Ramos (cell line): ENCODE results near the gene MDH2.
"Not testable (repeated sequence)": the region's sequence is repeated elsewhere in the genome, so short reads cannot be mapped to it uniquely, and the experiment has no call there.

Experiments
- in situ Hi-C: fragments of 300-500 bp; cut with MboI; formaldehyde crosslinking; loops from one replicate; pipeline ENCODE4 v1.14.3; 2022; ENCODE audit warnings: low sequenced_read_pairs; ENCODE audit not compliant: unreplicated experiment

Gene MDH2

GRCh38 chr7:76101693-76102437 is 54.0 kb downstream of the MDH2 start:
- in situ Hi-C loops: not testable (repeated sequence)

- in situ Hi-C loops: not testable (repeated sequence)
Measured at GRCh38 chr7:76103788-76104187, 55.9 kb downstream of the MDH2 start.

DNA sequence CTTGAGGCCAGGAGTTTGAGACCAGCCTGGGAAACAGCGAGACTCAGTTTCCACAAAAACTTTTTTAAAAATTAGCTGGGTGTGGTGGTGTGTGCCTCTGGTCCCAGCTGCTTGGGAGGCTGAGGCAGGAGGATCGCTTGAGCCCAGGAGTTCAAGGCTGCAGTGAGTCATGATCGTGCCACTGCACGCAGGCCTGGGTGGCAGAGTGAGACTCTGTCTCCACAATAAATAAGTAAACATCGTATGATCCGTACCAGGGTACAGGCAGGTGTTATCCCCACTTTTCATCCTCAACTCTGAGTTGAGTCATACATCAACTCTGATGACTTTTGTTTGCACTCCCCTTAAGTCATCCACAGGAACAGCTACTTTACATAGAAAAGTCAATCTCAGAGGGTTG is 58.2 kb downstream of the MDH2 start:
- in situ Hi-C loops: not testable (repeated sequence)

DNA sequence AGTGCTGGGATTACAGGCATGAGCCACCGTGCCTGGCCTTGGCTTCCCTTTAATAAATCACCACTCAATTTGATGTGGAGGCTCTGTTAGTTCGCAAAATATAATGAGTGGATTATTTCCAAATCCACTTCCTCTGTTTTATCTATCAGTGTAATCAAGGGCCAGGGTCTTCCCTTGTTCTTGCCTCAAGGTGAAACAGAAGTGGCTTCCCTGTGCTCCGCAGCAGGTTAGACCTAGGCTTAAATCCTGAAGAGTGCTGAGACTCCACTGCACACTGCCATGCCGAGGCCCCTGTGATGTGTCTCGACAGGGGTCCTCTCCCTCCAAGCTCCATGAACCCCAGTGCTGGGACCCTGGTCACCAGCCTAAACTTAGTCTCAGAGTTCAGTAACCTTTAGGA is 59.0 kb downstream of the MDH2 start:
- in situ Hi-C loops: no loop called here

DNA sequence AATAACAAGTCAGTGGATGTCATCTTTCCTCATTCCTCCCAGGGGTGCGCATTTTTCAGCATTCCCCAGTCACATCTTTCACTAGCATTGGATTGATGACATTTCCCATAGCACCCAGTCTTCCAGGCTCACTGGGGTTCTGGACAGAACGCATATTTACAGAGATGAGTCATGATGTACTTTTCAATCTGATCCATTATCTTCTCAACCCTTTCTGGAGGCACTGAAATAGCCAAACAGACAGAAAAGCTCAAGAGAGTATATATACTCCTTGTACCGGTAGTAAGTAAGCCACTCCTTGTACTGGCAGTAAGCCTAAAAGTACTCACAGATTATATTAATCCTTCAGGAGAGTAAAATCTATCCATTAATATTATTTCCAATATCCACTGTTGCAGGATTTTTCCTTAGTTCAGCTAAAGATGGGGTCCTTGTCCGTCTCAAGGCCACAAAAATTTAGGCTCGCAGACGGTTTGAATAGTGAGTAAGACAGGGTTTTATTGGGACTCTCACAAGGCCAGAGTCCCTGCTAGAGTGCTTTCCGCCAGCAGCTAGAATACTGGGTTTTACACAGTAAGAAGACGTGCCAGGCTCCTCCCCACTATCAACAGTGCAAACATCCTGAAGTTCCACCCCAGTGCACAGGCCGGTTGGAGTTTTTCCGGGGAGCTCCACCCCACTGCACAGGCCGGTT is 60.8 kb downstream of the MDH2 start:
- in situ Hi-C loops: no loop called here

GRCh38 chr7:76113042-76113630 is 65.2 kb downstream of the MDH2 start:
- in situ Hi-C loops: not testable (repeated sequence)

DNA sequence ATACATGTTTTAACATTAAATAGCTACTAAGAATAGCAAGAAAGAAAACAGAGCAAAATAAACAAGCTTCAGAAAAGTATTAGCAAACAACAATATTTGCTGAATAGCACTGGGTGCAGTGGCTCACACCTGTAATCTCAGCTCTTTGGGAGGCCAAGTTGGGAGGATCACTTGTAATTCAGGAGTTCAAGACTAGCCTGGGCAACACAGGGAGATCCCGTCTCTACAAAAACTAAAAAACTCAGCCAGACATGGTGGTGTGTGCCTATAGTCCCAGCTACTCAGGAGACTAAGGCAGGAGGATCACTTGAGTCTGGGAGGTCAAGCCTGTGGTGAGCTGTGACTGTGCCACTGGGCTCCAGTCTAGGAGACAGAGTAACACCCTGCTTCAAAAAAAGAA is 66.8 kb downstream of the MDH2 start:
- in situ Hi-C loops: not testable (repeated sequence)
